H1 (cell line): Measurements from ENCODE around the gene PTPRD. TPM values are rescaled to one million over a fixed set of nuclear protein-coding genes. Genes with fewer than 3 reads are reported as not detected.

Experiments
- CTCF ChIA-PET: fragments of 300-600 bp; sonication (Branson Sonifier 250); formaldehyde crosslinking; loops from one replicate; lab custom pipeline; 2021; ENCODE audit not compliant: partially characterized antibody; lab: Charles Lee
- POLR2A ChIA-PET: fragments of 300-600 bp; sonication (Branson Sonifier 250); formaldehyde crosslinking; loops from one replicate; lab custom pipeline; 2021; ENCODE audit warnings: inconsistent platforms; ENCODE audit not compliant: partially characterized antibody; lab: Charles Lee
- DNase-seq, 2 experiments: peaks; one replicate each; pipeline versions ENCODE4 v3.0.0 to v3.0.0-alpha.2; 2010 to 2022; ENCODE audit warnings: low spot score in 2 of 2, low read depth in 1 of 2, mixed read lengths in 1 of 2
- FAIRE-seq: peaks from 2 replicates; lab custom pipeline; 2011; peaks lifted over from hg19 to GRCh38; lab: Jason Lieb, UNC
- H2AFZ ChIP-seq: 2 replicates; pipeline ENCODE4 v1.8.1; 2012; ENCODE audit warnings: low read length, inconsistent platforms
- H2AK5ac ChIP-seq: 2 replicates; pipeline ENCODE4 v1.6.1; 2013; ENCODE audit warnings: low read depth, low read length
- H2BK120ac ChIP-seq: replicated peaks from 2 replicates; pipeline ENCODE3; 2013; ENCODE audit warnings: low read depth, low read length, inconsistent platforms
- H2BK12ac ChIP-seq: 2 replicates; pipeline ENCODE4 v1.6.1; 2013; ENCODE audit warnings: low read depth, low read length
- H2BK15ac ChIP-seq: 2 replicates; pipeline ENCODE4 v1.6.1; 2013; ENCODE audit warnings: low read length
- H2BK20ac ChIP-seq: 2 replicates; pipeline ENCODE4 v1.6.1; 2013; ENCODE audit warnings: low read length
- H2BK5ac ChIP-seq: 2 replicates; pipeline ENCODE4 v1.6.1; 2013; ENCODE audit warnings: low read depth, low read length
- H3K14ac ChIP-seq: 2 replicates; pipeline ENCODE4 v1.6.1; 2013; ENCODE audit warnings: inconsistent platforms; ENCODE audit not compliant: insufficient read length
- H3K18ac ChIP-seq: 2 replicates; pipeline ENCODE4 v1.6.1; 2013; ENCODE audit warnings: low read length; ENCODE audit errors: extremely low read depth
- H3K23ac ChIP-seq: 2 replicates; pipeline ENCODE4 v1.6.1; 2013; ENCODE audit warnings: inconsistent platforms; ENCODE audit not compliant: insufficient read length
- H3K23me2 ChIP-seq: 2 replicates; pipeline ENCODE4 v1.6.1; 2013; ENCODE audit warnings: low read depth, low read length
- H3K27ac ChIP-seq: 2 replicates; pipeline ENCODE4 v1.6.1; 2011; ENCODE audit warnings: low read depth, low read length, inconsistent platforms
- H3K27me3 ChIP-seq, 4 experiments: replicated peaks in 1 of 4; 1 replicate in 1 of 4; 2 replicates in 3 of 4; pipeline versions ENCODE4 v1.6.1 to v1.8.1; 2011 to 2013; ENCODE audit warnings: low read length in 3 of 4, mild to moderate bottlenecking in 3 of 4, inconsistent platforms in 2 of 4, mixed read lengths in 2 of 4, moderate library complexity in 1 of 4; ENCODE audit not compliant: control insufficient read depth in 3 of 4, insufficient read depth in 3 of 4; ENCODE audit errors: extremely low read depth in 1 of 4
- H3K36me3 ChIP-seq, 4 experiments: 2 replicates each; pipeline versions ENCODE4 v1.6.1 to v1.8.1; 2011 to 2013; ENCODE audit warnings: mild to moderate bottlenecking in 4 of 4, low read length in 3 of 4, moderate library complexity in 2 of 4, control low read depth in 1 of 4, inconsistent platforms in 1 of 4; ENCODE audit not compliant: insufficient read depth in 4 of 4, control insufficient read depth in 2 of 4
- H3K4ac ChIP-seq: replicated peaks from 2 replicates; pipeline ENCODE3; 2013; ENCODE audit warnings: low read length, low read depth, mixed read lengths, inconsistent platforms; ENCODE audit not compliant: insufficient read length
- H3K4me1 ChIP-seq, 4 experiments: replicated peaks in 1 of 4; 1 replicate in 1 of 4; 2 replicates in 3 of 4; pipeline versions ENCODE4 v1.6.1 to v1.8.1; 2011 to 2013; ENCODE audit warnings: low read length in 3 of 4, inconsistent platforms in 2 of 4, mixed read lengths in 1 of 4; ENCODE audit not compliant: insufficient read depth in 4 of 4, control insufficient read depth in 3 of 4
- H3K4me2 ChIP-seq, 2 experiments: 2 replicates each; pipeline versions ENCODE4 v1.6.1 to v1.8.1; 2011 to 2013; ENCODE audit warnings: low read depth in 2 of 2, low read length in 2 of 2, control low read depth in 1 of 2, inconsistent platforms in 1 of 2, mild to moderate bottlenecking in 1 of 2; ENCODE audit not compliant: insufficient read depth in 1 of 2
- H3K4me3 ChIP-seq, 4 experiments: fragments of 200-600, 300-600 bp in 1 of 4; sonication (generic), shearing (Covaris generic), sonication (Bioruptor Twin) in 1 of 4; 2 replicates each; pipeline versions ENCODE4 v1.5.1 to v1.8.1; 2011 to 2016; ENCODE audit warnings: low read length in 4 of 4, low read depth in 3 of 4, control low read depth in 2 of 4, inconsistent platforms in 2 of 4, mild to moderate bottlenecking in 2 of 4, mixed read lengths in 1 of 4, moderate library complexity in 1 of 4; ENCODE audit not compliant: insufficient read depth in 2 of 4; ENCODE audit errors: extremely low read depth in 1 of 4
- H3K56ac ChIP-seq: replicated peaks from 2 replicates; pipeline ENCODE3; 2013; ENCODE audit warnings: low read depth, mild to moderate bottlenecking, mixed read lengths, low read length, inconsistent platforms; ENCODE audit not compliant: insufficient read length
- H3K79me1 ChIP-seq: 2 replicates; pipeline ENCODE4 v1.6.1; 2013; ENCODE audit warnings: low read depth, low read length, control low read depth
- H3K79me2 ChIP-seq, 2 experiments: 2 replicates each; pipeline versions ENCODE4 v1.6.1 to v1.8.1; 2012 to 2013; ENCODE audit warnings: low read length in 2 of 2, mild to moderate bottlenecking in 2 of 2, inconsistent platforms in 1 of 2; ENCODE audit not compliant: insufficient read depth in 2 of 2, control insufficient read depth in 1 of 2
- H3K9ac ChIP-seq, 4 experiments: replicated peaks in 1 of 4; 1 replicate in 1 of 4; 2 replicates in 3 of 4; pipeline versions ENCODE4 v1.6.1 to v1.8.1; 2011 to 2013; ENCODE audit warnings: low read depth in 3 of 4, low read length in 3 of 4, control low read depth in 2 of 4, mild to moderate bottlenecking in 2 of 4, moderate library complexity in 2 of 4, inconsistent platforms in 1 of 4; ENCODE audit errors: extremely low read depth in 1 of 4
- H3K9me3 ChIP-seq, 2 experiments: 2 replicates each; pipeline versions ENCODE4 v1.6.1 to v1.8.1; 2012 to 2013; ENCODE audit warnings: mild to moderate bottlenecking in 2 of 2, moderate library complexity in 2 of 2, control low read depth in 1 of 2, inconsistent platforms in 1 of 2, low read depth in 1 of 2, low read length in 1 of 2, mixed read lengths in 1 of 2; ENCODE audit not compliant: insufficient read depth in 2 of 2
- H4K20me1 ChIP-seq, 2 experiments: replicated peaks in 1 of 2; 2 replicates each; pipeline versions ENCODE3 to v1.8.1; 2011 to 2013; ENCODE audit warnings: inconsistent platforms in 2 of 2, low read length in 2 of 2, mild to moderate bottlenecking in 1 of 2; ENCODE audit not compliant: insufficient read depth in 2 of 2, control insufficient read depth in 1 of 2
- H4K5ac ChIP-seq: 2 replicates; pipeline ENCODE4 v1.6.1; 2013; ENCODE audit warnings: low read length, low read depth, mixed read lengths, inconsistent platforms; ENCODE audit not compliant: insufficient read length
- H4K8ac ChIP-seq: 2 replicates; pipeline ENCODE4 v1.8.0; 2013; ENCODE audit warnings: mild to moderate bottlenecking, moderate library complexity, low read length, inconsistent platforms; ENCODE audit not compliant: insufficient read depth; ENCODE audit errors: extremely low read depth
- H4K91ac ChIP-seq: replicated peaks from 2 replicates; pipeline ENCODE3; 2013; ENCODE audit warnings: low read length, mixed read lengths, inconsistent platforms; ENCODE audit not compliant: insufficient read length
- BCL11A ChIP-seq, 2 experiments: IDR thresholded peaks; one replicate each; pipeline ENCODE4 v1.6.1; 2011; ENCODE audit warnings: low read depth in 2 of 2, low read length in 2 of 2, mild to moderate bottlenecking in 2 of 2
- CBX8 ChIP-seq: fragments of 300-800, 300-1000 bp; sonication (generic); IDR thresholded peaks from 2 replicates; pipeline ENCODE4 v1.7.1; 2016; ENCODE audit warnings: low read depth, low read length, borderline replicate concordance
- CHD1 ChIP-seq: IDR thresholded peaks from 2 replicates; pipeline ENCODE4 v1.6.1; 2012; ENCODE audit warnings: low read depth, low read length, improper control_type of control experiment
- GTF2F1 ChIP-seq: IDR thresholded peaks from 2 replicates; pipeline ENCODE4 v1.6.1; 2012; ENCODE audit warnings: low read depth, low read length, improper control_type of control experiment, borderline replicate concordance
- KDM4A ChIP-seq: IDR thresholded peaks from one replicate; pipeline ENCODE4 v1.7.1; 2012; ENCODE audit warnings: low read depth, mild to moderate bottlenecking, moderate library complexity, low read length, inconsistent platforms; ENCODE audit not compliant: severe bottlenecking
- POU5F1 ChIP-seq: IDR thresholded peaks from 2 replicates; pipeline ENCODE4 v1.6.1; 2011; ENCODE audit warnings: low read depth, mild to moderate bottlenecking, low read length, moderate library complexity
- RFX5 ChIP-seq: IDR thresholded peaks from 2 replicates; pipeline ENCODE4 v1.6.1; 2011; ENCODE audit warnings: low read depth, low read length, improper control_type of control experiment, borderline replicate concordance
- RNF2 ChIP-seq: fragments of 200-900, 300-1000 bp; sonication (generic); IDR thresholded peaks from 2 replicates; pipeline ENCODE4 v1.7.1; 2016; ENCODE audit warnings: borderline replicate concordance, low read depth, mild to moderate bottlenecking, antibody characterized with exemption, low read length; ENCODE audit not compliant: poor library complexity, severe bottlenecking; ENCODE audit errors: missing control alignments
- SP4 ChIP-seq: IDR thresholded peaks from 2 replicates; pipeline ENCODE4 v1.6.1; 2012; ENCODE audit warnings: low read length, inconsistent platforms
- TBP ChIP-seq: IDR thresholded peaks from 2 replicates; pipeline ENCODE4 v1.6.1; 2011; ENCODE audit warnings: low read depth, low read length, improper control_type of control experiment
- TCF12 ChIP-seq: IDR thresholded peaks from 2 replicates; pipeline ENCODE4 v1.6.1; 2011; ENCODE audit warnings: low read depth, mild to moderate bottlenecking, low read length
- YY1 ChIP-seq: IDR thresholded peaks from 2 replicates; pipeline ENCODE4 v1.6.1; 2011; ENCODE audit warnings: low read depth, mild to moderate bottlenecking, low read length
- WGBS, 2 experiments: shearing (Covaris generic) in 1 of 2; methylation state at CpG; one replicate each; pipeline versions ENCODE4 v1.1.6 to v1.1.7; 2013 to 2015; ENCODE audit warnings: low lambda C conversion rate in 2 of 2, mixed read lengths in 2 of 2, inconsistent platforms in 1 of 2, low coverage in 1 of 2, missing lambda C conversion rate in 1 of 2; ENCODE audit not compliant: insufficient replicate concordance in 2 of 2, insufficient coverage in 1 of 2, insufficient read length in 1 of 2; ENCODE audit errors: extremely low coverage in 1 of 2, missing lambda C conversion rate in 1 of 2; 5-methylcytosine and 5-hydroxymethylcytosine counted together
- polyA plus RNA-seq, 7 experiments: library from polyadenylated mRNA; depleted of rRNA in 3 of 7; stranded (reverse) in 5 of 7; unstranded in 2 of 7; fragments of >200 nt in 5 of 7; fragments of 200-250 nt in 2 of 7; gene quantifications; 1 replicate in 5 of 7; 2 replicates in 1 of 7; 4 replicates in 1 of 7; pipeline versions ENCODE4 v1.2.1 to v1.2.3, GENCODE V29; 2011 to 2013; ENCODE audit warnings: missing spikeins in 2 of 7, mixed read lengths in 2 of 7
- total RNA-seq: library from RNA; stranded (reverse); fragmentation: NEBNext Ultra II Directional; extraction: Animal tissue kit (Norgen Biotek cat#: 25700); gene quantifications from 2 replicates; pipeline ENCODE4 v1.2.1, GENCODE V29; 2021
- TF ChIP-seq, protein P1 (sequence below): IDR thresholded peaks from 2 replicates; pipeline ENCODE4 v1.6.1; 2012; ENCODE audit warnings: inconsistent platforms
- TF ChIP-seq, protein P2 (sequence below): IDR thresholded peaks from 2 replicates; pipeline ENCODE4 v1.6.1; 2011; ENCODE audit warnings: low read length, improper control_type of control experiment

Gene PTPRD
- total and polyA plus RNA-seq, 2 of the 8 experiments (the other 6 are each of a cell fraction or from before 2014, with no cell fraction given), result 17.2 to 77.0 TPM

DNA sequence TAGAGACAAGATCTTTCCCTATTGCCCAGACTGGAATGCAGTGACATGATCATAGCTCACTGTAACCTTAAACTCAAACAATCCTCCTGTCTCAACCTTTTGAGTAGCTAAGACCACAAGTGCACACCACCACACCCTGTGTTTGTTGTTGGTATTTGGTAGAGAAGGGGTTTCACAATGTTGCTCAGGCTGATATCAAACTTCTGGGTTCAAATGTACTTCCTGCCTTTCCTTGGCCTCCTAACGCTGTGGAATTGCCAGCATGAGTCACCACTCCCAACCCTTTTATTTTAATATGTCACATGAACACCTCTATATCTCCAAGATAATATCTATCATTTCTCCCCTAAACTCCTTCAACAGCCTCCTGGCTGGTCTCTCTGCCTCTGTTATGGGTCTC lies 719.0 kb downstream of the PTPRD start:
- no peaks in the 10 kb centered on the region for H4K20me1 ChIP-seq
- H2AFZ ChIP-seq, result peak overlapping the region; percentile 49; the same call in 1 of the 2 replicates

More for the DNA sequence above, 719.0 kb downstream of the PTPRD start:
- no peak for FAIRE-seq
- H3K79me1 ChIP-seq, result no peaks in the 10 kb centered on the region
- no peak overlapping the region for H4K5ac ChIP-seq
- CTCF ChIA-PET, result interaction anchor here (1.0 to 2.4 kb wide), 3 partner anchors 9 to 19 kb away, joined by 3 to 7 read pairs (median 6); no protein-coding TSS in a partner anchor
- H3K9ac ChIP-seq, result no peak overlapping the region
- POLR2A ChIA-PET, result no interaction called here
- no peak overlapping the region for H3K4ac ChIP-seq
- no peak overlapping the region for H3K14ac ChIP-seq
- no peak overlapping the region for H4K91ac ChIP-seq
- H2BK120ac ChIP-seq, result no peak overlapping the region
- no peak overlapping the region for H4K8ac ChIP-seq
- H3K56ac ChIP-seq, result no peak overlapping the region
- no peak overlapping the region for H3K27ac ChIP-seq
- TF ChIP-seq KDM4A (no peak), SP4 (no peak), GTF2F1 (no peak), CHD1 (no peak), CBX8 (no peak), YY1 (no peak), BCL11A (IDR thresholded peaks at IDR 0.05; ENCODE audit: low read depth in 2 of 2, low read length in 2 of 2) (no peak), RNF2 (no peak), TBP (no peak), POU5F1 (no peak), RFX5 (no peak), TCF12 (no peak)
- TF ChIP-seq, protein P1, sequence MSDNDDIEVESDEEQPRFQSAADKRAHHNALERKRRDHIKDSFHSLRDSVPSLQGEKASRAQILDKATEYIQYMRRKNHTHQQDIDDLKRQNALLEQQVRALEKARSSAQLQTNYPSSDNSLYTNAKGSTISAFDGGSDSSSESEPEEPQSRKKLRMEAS, result no peak
- TF ChIP-seq, protein P2, sequence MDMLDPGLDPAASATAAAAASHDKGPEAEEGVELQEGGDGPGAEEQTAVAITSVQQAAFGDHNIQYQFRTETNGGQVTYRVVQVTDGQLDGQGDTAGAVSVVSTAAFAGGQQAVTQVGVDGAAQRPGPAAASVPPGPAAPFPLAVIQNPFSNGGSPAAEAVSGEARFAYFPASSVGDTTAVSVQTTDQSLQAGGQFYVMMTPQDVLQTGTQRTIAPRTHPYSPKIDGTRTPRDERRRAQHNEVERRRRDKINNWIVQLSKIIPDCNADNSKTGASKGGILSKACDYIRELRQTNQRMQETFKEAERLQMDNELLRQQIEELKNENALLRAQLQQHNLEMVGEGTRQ, result no peak
- H3K9me3 ChIP-seq, result no peaks in the 10 kb centered on the region
- no peak overlapping the region for H2BK15ac ChIP-seq
- no peak overlapping the region for H2AK5ac ChIP-seq
- no peaks in the 10 kb centered on the region for H3K4me1 ChIP-seq
- H3K23ac ChIP-seq, result no peak overlapping the region
- no peaks in the 10 kb centered on the region for H3K27me3 ChIP-seq
- no peak for DNase-seq
- no peak overlapping the region for H3K4me3 ChIP-seq
- no peak overlapping the region for H2BK12ac ChIP-seq
- no peaks in the 10 kb centered on the region for H3K23me2 ChIP-seq
- no peak overlapping the region for H2BK5ac ChIP-seq
- no peaks in the 10 kb centered on the region for H3K36me3 ChIP-seq
- H3K18ac ChIP-seq, result no peak overlapping the region
- no peak overlapping the region for H3K4me2 ChIP-seq
- H2BK20ac ChIP-seq, result no peak overlapping the region
- 83% methylated on average over 1 of the region's 1 CpG; no CpG with 5 or more reads in 1 of the 2 experiments for WGBS, 2 experiments
- H3K79me2 ChIP-seq, result no peaks in the 10 kb centered on the region
